NCI-H1417 (cell line): Measurements from ENCODE around the gene TMEM132D.

Experiments used
- DNase-seq, 3 experiments: peaks; one replicate each; lab custom pipeline; 2025; lab: John Stamatoyannopoulos, UW

TMEM132D gene

GRCh38 chr12:129660946-129661345 lies 242.9 kb downstream of the TMEM132D start:
- no peak for DNase-seq

DNA sequence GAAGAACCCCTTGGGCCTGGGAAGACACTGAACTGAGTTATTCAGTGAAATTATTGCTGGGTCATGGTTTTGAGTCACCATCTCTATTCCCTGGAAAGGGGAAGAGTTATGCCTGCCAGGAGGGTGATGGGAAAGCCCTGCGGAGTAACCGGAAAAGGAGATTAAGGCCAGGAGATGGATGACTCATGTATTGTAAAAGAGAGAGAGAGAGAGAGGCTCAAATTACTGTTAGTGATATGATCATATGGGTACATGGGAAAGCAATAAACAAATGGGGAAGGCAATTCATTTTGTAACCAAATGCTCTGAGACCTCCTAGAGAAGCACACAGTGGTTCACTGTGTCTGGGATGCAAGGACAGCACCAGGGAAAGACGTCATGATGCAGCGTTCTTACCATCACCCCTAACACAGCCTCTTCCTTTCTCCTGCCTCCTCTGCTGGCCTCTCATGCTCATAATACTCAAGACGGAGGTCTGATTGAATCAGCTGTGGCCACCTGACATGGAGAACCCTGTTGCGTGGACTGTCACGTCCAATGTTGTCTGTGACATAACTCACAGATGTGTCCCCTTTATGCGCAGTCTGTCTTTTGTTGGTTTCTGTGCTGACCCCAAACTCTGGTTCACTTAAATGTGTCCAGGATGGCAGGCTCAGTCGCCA lies 243.7 kb downstream of the TMEM132D start:
- DNase-seq: no peak

- peak in 1 of 3 experiments; percentile 89 for DNase-seq
Measured at GRCh38 chr12:129657179-129657578, 246.6 kb downstream of the TMEM132D start.

DNA sequence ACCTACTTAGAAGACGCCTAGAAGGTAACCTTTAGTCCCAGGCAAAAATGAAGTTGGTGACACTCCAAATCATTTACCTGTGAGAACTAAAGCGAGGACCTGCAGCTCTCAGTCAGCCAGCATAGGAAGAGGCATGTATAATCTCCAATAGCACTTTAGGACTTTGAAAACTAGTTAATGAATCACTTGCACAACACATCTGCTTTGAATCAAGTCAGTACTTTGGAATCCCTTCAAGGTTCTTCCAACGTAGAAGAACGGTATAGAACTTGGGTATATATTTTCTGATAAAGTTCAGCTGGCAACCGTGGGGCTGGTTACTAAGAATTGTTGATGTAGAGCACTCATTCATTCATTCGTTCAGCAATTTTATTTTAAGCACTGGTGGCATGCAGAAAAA lies 251.9 kb downstream of the TMEM132D start:
- DNase-seq: no peak

DNA sequence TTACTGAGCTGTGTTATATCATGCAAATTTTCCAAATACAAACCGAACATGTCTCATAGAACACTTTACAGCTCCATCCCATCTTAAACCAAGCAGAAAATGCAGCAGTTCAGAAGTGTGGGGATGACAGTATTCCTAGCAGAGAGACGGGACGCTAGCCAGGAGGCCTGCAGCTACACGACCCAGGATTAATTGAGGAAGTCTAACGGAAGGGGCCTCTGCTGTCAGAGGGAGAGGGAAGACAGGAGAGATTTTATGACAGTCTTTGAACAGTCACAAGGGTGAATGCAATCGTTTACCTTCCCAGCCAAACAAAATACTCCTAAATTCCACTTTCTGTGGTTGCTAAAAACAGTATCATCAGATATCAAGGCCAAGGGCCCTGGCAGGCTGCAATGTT lies 261.9 kb downstream of the TMEM132D start:
- DNase-seq: no peak

GRCh38 chr12:129635021-129635685 lies 268.7 kb downstream of the TMEM132D start:
- no peak for DNase-seq

DNA sequence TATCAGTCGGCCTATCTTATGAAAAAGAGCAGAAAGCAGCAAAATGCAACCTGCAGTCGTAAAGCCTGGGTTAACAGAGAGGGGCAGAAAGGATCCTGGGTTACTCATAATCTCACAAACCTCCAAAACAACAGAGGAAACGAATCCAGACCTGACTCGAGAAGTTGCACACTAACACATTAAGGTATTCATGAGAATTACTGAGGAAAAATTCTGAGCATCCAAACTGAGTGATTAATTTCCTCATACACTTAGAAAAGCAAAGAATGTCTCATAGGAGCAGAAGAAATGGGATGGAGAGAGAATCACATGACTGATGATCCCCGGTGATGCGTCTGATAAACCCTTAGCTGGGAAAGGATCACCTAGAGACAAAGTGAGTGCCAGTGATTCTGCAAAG lies 272.5 kb downstream of the TMEM132D start:
- no peak for DNase-seq

DNA sequence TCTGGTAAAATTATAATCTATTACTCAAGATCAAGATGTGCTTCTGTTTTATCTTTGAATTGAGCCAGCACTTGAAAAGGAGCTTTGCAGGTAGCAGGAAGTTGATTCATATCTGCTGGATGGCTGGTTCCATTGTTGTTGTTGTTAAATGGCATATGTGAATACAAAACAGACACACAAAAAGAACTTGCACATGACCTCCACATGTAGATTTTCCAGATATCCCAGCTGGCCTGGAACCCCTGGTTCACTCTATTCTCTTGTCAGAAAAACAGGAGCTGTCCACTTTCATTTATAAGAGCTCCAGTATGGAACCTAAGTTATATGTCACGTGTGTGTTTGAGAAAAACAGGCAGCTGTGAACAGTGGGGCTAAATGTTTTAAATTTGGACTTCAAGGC lies 273.9 kb downstream of the TMEM132D start:
- DNase-seq: no peak

DNA sequence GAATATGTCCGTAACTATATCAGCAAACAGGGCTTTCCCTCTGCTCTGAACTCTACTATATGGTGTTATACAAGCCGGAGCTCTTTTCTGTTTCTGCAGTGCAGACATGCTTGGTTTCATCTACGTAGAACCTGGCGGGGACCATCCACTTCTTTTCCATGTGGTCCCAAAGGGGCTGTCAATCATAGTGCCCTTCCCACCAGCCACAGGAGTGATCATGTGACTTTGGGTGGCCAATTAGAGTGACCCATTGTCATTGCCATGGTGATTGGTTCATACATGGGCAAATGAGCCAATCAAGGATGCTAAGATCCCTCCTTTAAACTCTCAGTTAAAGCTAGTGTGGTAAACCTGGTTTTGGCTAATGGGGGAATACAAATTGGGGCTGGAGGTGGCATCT lies 281.3 kb downstream of the TMEM132D start:
- no peak for DNase-seq

DNA sequence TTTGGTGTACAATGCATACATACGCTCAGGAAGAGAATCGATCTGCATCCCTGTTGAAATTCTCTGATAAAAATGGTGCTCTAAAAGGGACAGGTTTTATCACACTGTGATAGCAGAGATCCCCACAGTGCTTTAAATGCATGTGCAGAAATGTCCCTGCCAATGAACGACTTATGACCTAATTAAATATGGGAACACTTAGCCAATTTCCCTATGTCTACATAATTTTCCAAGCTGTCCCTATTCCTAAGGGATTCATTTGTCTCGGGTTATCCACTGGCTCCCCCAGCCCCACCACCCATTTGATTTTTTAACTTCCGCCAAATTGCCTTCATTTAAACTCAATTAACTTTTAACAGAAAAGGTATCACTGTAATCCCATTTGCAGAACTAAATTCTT lies 284.6 kb downstream of the TMEM132D start:
- no peak for DNase-seq

GRCh38 chr12:129617849-129618248 lies 286.0 kb downstream of the TMEM132D start:
- no peak for DNase-seq

DNA sequence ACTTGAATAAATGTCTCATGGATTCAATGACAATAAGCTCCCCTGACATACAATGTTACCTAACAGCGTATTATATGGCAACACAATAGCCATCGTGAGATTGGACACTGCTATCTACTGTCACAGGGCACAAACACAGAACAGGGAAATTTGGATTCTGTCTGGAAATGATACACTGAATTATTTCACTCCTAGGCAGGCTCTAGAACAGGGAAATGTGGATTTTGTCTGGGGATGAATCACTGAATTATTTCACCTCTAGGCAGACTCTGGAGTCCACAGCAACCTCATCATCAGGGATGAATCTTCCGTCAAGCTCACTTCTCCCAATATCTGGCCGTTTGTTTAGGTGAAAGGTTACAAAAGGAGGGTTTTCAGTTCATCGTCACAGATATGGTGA lies 288.8 kb downstream of the TMEM132D start:
- no peak for DNase-seq

DNA sequence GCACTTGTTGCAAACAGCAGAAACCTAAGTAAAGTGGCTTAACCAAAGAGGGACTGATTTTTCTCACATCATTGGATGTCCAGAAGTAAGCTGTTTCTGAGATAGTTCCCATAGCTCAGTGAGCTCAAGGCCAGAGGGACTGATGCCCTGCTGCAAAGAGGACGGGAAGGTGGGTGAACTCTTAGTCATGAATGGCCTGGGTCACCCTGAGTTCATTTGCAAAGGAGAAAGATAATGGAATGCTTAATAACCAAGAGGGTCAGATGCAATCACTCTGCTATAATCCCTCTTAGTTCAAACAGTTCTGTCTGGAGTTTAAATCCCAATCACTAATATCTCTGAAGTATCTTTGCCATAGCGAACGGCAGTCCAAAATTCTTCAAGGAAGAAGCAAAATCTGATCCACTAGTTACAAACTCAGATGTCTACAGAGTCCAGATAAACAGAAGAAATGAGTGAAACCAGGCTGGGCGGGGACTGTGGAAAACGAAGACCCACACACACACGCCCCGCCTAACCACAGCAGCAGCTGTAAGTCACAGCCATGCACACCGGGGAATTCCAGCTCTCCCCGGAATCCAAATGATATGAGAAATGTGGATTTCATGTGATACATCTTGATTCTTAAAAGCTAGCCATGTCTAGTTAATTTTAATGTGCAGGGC lies 289.5 kb downstream of the TMEM132D start:
- DNase-seq: peak in 1 of 3 experiments; percentile 25

DNA sequence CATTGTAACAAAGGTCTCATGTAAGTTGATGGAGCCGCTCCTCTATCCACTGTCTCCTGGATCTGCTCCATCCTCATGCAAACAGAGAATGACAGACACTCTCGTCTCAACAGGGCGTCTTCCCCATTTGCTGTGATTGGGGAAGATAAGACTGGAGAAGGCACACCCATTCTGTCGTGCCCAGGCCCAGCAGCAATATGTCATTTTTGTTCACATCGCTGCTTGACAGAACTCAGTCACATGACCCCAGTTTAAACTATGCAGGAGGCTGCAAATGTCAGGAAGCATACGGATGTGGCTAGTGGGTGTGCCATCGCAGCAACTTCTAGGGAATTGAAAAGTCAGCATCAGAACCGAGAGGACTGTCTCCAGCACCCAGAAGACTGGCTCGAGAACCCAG lies 290.5 kb downstream of the TMEM132D start:
- peak in 1 of 3 experiments; percentile 45 for DNase-seq

GRCh38 chr12:129610601-129611120 lies 293.2 kb downstream of the TMEM132D start:
- peak in 1 of 3 experiments; percentile 7 for DNase-seq

- no peak for DNase-seq
Measured at GRCh38 chr12:129607756-129608155, 296.1 kb downstream of the TMEM132D start.

DNA sequence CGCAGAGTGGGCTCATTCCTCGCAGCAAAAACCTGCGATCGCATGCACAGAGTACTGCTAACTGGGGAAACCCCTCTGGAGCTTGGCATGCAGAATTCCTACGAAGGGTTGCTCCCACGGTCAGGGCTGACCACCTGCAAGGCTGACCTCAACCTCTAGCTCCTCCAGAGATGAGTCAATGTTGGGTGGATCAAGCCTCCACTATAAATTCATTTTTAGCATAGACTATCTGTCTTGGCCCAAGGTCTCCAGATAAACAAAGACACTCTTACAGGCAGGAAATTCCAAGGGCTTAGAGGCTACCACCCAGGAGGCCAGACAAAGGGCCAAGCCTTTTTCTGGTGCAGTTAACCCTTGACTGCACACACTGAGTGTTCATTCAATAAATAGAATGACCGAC lies 296.5 kb downstream of the TMEM132D start:
- no peak for DNase-seq

GRCh38 chr12:129606239-129606638 lies 297.6 kb downstream of the TMEM132D start:
- DNase-seq: no peak

DNA sequence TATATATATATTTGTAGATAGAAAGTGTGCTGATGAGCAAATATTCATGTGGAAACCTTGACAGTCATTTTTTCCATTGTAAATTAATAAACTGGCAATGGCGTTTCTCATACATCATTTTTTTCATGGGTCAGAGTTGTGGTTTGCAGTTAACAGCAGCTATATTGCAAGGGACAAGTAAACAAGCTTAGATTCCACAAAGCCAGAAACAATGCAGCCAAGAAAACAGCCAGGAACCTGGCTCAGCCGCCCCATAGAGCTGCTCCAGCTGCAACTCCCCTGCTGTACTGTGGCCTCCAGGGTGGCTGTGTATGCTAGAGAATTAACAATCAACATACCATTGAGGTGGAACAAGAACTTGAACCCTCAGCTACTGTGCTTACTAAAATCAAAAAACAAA lies 298.2 kb downstream of the TMEM132D start:
- DNase-seq: no peak

DNA sequence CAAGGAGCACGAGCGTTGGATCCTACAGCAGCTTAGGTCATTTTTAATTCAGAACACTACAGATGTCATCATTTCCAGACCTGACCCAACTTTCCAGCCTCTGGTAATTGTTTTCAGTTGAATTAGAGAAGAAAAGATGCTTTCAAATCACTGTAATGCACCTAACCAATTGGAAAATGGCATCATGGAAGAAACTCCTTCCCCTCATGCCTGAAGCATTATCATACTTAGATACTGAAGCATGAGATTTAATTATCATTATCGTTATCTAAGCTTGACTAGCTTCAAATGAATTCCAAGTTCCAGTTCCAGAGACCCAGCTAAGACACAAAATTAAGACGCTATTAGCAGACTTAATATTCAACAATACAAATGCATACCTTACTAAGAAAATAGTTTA lies 299.3 kb downstream of the TMEM132D start:
- no peak for DNase-seq

- no peak for DNase-seq
Measured at GRCh38 chr12:129599406-129599805, 304.4 kb downstream of the TMEM132D start.

GRCh38 chr12:129594098-129594497 lies 309.7 kb downstream of the TMEM132D start:
- no peak for DNase-seq

DNA sequence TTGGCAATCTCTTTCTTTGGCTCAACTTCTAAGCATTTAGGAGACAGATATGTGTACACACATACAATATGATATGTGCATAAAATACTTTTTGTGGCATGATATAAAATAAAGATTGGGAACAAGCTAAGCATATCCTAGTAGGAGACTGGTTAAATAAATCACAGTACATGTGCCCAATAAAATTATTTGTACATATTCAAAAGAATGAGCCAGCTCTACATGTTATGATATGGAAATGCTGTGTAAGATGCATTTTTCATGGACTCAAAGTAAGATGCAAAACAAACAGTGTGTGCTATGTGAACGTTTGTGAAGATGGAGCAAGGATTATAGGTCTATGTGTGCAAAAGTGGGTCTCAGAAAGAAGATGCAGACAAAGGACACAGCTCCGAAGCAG lies 311.4 kb downstream of the TMEM132D start:
- no peak for DNase-seq
